ENCODE data around the gene CDKAL1. TPM values are rescaled to one million over a fixed set of nuclear protein-coding genes. Genes with fewer than 3 reads are reported as not detected.

CDKAL1 gene
- total RNA-seq, 2 donors from 2014 or later = 23.5 to 26.4 TPM

DNA sequence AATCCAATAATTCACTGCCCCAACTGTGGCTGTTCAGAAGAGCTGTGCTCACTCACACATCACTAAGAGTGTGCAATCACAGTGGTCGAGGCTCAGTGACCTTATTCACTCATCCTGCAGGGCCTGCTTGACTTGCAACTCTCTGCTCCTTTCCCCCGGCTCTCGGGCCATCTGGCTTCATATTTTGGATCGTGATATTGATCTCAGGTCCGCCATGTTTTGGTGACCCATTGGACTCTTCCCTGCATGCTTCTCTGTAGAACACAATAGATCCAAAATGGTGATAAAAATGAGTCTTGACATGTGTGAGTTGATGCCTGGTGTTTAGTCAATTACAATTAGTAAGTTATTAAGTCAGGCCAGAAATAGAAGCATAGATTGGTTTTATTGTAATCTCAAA is 745.4 kb downstream of the CDKAL1 start:
- H3K4me3 ChIP-seq (ENCODE audit: low read length) = no peak overlapping the region
- TF ChIP-seq, protein P1, sequence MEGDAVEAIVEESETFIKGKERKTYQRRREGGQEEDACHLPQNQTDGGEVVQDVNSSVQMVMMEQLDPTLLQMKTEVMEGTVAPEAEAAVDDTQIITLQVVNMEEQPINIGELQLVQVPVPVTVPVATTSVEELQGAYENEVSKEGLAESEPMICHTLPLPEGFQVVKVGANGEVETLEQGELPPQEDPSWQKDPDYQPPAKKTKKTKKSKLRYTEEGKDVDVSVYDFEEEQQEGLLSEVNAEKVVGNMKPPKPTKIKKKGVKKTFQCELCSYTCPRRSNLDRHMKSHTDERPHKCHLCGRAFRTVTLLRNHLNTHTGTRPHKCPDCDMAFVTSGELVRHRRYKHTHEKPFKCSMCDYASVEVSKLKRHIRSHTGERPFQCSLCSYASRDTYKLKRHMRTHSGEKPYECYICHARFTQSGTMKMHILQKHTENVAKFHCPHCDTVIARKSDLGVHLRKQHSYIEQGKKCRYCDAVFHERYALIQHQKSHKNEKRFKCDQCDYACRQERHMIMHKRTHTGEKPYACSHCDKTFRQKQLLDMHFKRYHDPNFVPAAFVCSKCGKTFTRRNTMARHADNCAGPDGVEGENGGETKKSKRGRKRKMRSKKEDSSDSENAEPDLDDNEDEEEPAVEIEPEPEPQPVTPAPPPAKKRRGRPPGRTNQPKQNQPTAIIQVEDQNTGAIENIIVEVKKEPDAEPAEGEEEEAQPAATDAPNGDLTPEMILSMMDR (conservative IDR thresholded peaks at IDR 0.05) = no peak
- H3K4me1 Mint-ChIP-seq = peaks cover 36% of the 10 kb centered on the region
- no peak for DNase-seq
- 96 to 97% methylated on average over 3 to 5 of the region's 5 CpGs for WGBS, 2 experiments (ENCODE audit: insufficient coverage in 1 of 2, insufficient read length in 1 of 2)
- H3K27me3 Mint-ChIP-seq (ENCODE audit: insufficient read depth) = no peaks in the 10 kb centered on the region
- H3K4me1 ChIP-seq (ENCODE audit: control insufficient read depth, insufficient read depth, low read length) = peaks cover 9% of the 10 kb centered on the region
- H3K9me3 ChIP-seq (ENCODE audit: control insufficient read depth, low read length) = no peaks in the 10 kb centered on the region
- H3K36me3 ChIP-seq (ENCODE audit: control insufficient read depth, insufficient read depth, low read length) = no peaks in the 10 kb centered on the region
- no peak overlapping the region for H3K27ac ChIP-seq (ENCODE audit: low read depth, low read length)
- no peaks in the 10 kb centered on the region for H3K36me3 Mint-ChIP-seq (ENCODE audit: low read depth)
- H3K4me3 Mint-ChIP-seq = no peak overlapping the region
- H3K9ac ChIP-seq (ENCODE audit: extremely low read depth, low read length, poor library complexity, severe bottlenecking) = no peak overlapping the region
- H3K9me3 Mint-ChIP-seq = peaks cover 10% of the 10 kb centered on the region
- H3K27me3 ChIP-seq (ENCODE audit: control insufficient read depth, insufficient read depth, low read length, poor library complexity, severe bottlenecking) = no peaks in the 10 kb centered on the region
- H3K27ac Mint-ChIP-seq = no peak overlapping the region

DNA sequence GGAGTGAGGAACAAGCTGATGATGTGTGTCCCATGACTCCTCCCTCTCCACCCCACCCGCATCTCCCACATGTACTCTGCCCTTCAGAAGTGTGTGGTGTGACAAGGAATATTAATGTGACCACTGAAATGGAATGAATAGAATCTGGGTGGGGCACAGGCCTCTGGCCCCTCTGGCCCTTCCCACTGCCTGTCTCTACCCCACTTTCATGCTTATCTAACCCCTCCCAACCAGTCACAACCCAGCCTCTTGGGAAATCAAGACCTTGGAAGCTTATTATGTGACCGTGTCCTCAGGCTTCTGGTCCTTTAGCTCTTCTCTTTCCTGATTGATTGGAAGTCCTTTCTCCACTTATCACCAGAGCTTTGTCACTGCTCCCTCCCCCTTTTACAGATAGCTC is 747.1 kb downstream of the CDKAL1 start:
- DNase-seq = no peak
- Mint-ChIP-seq H3K4me1 (peaks cover 23% of the 10 kb centered on the region), H3K36me3 (ENCODE audit: low read depth) (no peaks in the 10 kb centered on the region), H3K9me3 (peaks cover 10% of the 10 kb centered on the region), H3K27me3 (ENCODE audit: insufficient read depth) (peaks cover 2% of the 10 kb centered on the region), H3K4me3 (no peak overlapping the region), H3K27ac (no peak overlapping the region)
- Histone ChIP-seq H3K27ac (ENCODE audit: low read depth, low read length) (no peak overlapping the region), H3K4me3 (ENCODE audit: low read length) (no peak overlapping the region), H3K36me3 (ENCODE audit: control insufficient read depth, insufficient read depth, low read length) (no peaks in the 10 kb centered on the region), H3K27me3 (ENCODE audit: control insufficient read depth, insufficient read depth, low read length, poor library complexity, severe bottlenecking) (no peaks in the 10 kb centered on the region), H3K4me1 (ENCODE audit: control insufficient read depth, insufficient read depth, low read length) (peaks cover 9% of the 10 kb centered on the region), H3K9ac (ENCODE audit: extremely low read depth, low read length, poor library complexity, severe bottlenecking) (no peak overlapping the region), H3K9me3 (ENCODE audit: control insufficient read depth, low read length) (no peaks in the 10 kb centered on the region)
- 90 to 92% methylated on average over 1 of the region's 2 CpGs for WGBS, 2 experiments (ENCODE audit: insufficient coverage in 1 of 2, insufficient read length in 1 of 2)
- TF ChIP-seq, protein P1 (conservative IDR thresholded peaks at IDR 0.05) = no peak

Other genes starting within 250 kb of the CDKAL1 start
- gene E2F3, start 132.6 kb upstream of the CDKAL1 start, total RNA-seq = 10 to 100 TPM; 38.2 TPM

All from endodermal cell (in vitro differentiated cells).